Epithelial cell of proximal tubule (primary cell): ENCODE measurements around the gene GPX4. TPM values are rescaled to one million over a fixed set of nuclear protein-coding genes. Genes with fewer than 3 reads are reported as not detected.

Experiments used
- DNase-seq: peaks from one replicate; pipeline ENCODE4 v3.0.0-alpha.2; 2011; ENCODE audit warnings: low read depth
- H3K4me3 ChIP-seq: 2 replicates; pipeline ENCODE4 v1.5.1; 2011; ENCODE audit warnings: low read depth, mild to moderate bottlenecking, low read length
- CTCF ChIP-seq: conservative IDR thresholded peaks from 2 replicates; pipeline ENCODE4 v1.5.1; 2012; ENCODE audit warnings: low read depth, mild to moderate bottlenecking, low read length
- total RNA-seq: library from RNA; depleted of rRNA; stranded (reverse); fragments of >200 nt; gene quantifications from 2 replicates; pipeline ENCODE4 v1.2.3, GENCODE V29; 2015

Gene GPX4
- total RNA-seq, 1 donor from 2014 or later: 457 TPM

- DNase-seq: no peak
- H3K4me3 ChIP-seq: no peak overlapping the region
- no peak for TF ChIP-seq CTCF
Observed at GRCh38 chr19:1122021-1122971, 18.5 kb downstream of the GPX4 start.

GRCh38 chr19:1122972-1123363 lies 19.2 kb downstream of the GPX4 start:
- DNase-seq: no peak
- TF ChIP-seq CTCF: no peak
- H3K4me3 ChIP-seq: no peak overlapping the region

DNA sequence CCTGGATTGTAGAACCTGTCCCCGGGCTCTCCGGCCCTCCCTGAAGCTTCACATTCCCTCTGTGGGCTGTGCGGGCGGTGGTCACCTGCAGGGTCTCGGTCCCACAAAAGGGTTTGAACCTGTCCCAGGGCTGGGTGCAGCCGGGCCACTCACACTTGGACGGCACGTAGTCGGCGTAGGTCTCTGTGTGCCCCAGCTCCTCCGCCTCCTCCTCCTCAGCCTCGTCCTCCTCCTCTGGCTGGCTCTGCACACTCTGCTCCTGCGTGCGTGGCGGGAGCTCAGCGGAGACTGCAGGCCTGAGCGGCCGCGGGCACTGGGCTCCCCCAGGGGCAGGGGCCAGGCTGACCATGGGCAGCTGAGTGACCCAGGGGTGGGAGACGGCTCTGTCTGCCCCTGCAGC lies 19.6 kb downstream of the GPX4 start:
- DNase-seq: no peak
- TF ChIP-seq CTCF: no peak
- no peak overlapping the region for H3K4me3 ChIP-seq

DNA sequence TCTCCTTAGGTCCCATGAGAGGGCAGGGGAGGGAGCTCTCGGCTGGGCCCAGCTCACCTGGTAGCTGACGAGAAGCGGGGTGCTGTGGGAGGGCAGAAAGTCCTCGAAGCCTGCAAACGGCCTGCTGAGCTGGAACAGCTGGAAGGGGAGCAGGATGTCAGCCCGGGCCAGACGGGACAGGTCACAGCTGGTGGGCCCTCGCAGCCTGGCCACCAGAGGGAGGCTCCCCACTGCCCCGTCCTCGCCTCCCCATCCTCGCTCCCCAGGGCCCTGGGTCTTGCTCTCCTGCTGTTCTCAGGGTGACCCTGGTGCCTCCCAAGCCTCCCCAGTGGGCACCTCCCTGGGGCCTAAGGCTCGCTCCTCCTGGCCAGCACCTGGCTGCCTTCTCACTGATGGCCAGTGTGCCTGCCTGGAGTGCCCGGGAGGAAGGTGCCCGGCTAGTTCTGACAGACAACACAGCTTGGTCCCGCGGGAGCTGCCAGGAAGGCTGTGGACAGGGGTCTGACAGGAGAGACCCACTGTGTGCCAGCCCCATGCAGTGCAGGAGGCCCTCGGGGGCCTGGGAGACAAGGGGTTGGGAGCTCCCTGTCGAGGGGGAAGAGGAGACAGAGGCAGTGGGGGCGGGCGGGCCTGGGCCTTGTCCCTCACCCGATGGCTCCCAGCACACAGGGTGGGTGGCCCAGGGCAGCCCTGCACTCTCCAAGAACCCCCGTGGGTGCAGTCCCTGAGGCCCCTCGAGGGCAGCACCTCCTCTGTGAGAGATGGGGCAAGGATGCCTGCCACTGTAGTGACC lies 20.3 kb downstream of the GPX4 start:
- H3K4me3 ChIP-seq: no peak overlapping the region
- DNase-seq: no peak
- TF ChIP-seq CTCF: no peak

DNA sequence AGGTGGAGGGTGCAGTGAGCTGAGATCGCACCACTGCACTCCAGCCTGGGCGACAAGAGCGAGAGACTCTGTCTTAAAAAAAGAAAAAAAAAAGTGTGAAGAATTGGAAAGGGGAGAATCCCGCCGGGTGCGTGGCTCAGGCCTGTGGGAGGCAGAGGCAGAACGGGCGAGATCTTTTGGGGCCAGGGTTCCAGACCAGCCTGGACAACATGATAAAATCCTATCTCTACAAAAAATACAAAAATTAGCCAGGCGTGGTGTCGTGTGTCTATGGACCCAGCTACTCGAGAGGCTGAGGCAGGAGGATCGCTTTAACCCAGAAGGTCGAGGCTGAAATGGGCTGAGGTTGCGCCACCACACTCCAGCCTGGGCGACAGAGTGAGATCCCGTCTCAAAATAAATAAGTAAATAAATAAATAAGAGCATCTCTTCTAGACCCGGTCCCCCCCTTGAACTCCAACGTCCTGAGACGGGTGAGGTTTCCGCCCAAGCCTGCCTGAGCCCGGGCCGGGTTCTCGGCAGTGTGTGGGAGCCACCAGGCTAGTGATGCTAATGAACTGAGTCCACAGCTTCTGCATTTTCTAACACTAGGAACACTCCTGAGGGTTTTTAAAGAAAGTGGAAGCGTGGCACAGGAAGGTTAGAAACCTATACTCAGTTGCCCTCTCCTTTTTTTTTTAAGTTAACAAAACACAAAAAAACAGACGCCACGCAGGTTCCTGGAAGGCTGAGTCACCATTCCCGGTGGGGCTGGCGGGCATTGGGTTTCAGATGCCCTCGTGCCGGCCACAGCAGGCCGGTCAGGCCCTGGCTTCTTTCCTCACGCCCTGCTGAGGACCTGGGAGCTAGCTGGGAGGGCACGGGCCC lies 22.0 kb downstream of the GPX4 start:
- DNase-seq: no peak

More for the DNA sequence above, 22.0 kb downstream of the GPX4 start:
- no peak for TF ChIP-seq CTCF
- H3K4me3 ChIP-seq: no peak overlapping the region
